Ishikawa (cell line): ENCODE results near the gene RHOJ.

Experiments used
- CEBPB ChIP-seq: IDR thresholded peaks from 2 replicates; pipeline ENCODE4 v1.6.1; 2012
- CREB1 ChIP-seq: IDR thresholded peaks from 2 replicates; pipeline ENCODE4 v1.6.1; 2012; ENCODE audit warnings: low read depth
- EGR1 ChIP-seq: IDR thresholded peaks from 2 replicates; pipeline ENCODE4 v1.6.1; 2012
- EP300 ChIP-seq: IDR thresholded peaks from 2 replicates; pipeline ENCODE4 v1.6.1; 2012; ENCODE audit warnings: borderline replicate concordance
- FOXM1 ChIP-seq: IDR thresholded peaks from 2 replicates; pipeline ENCODE4 v1.6.1; 2012; ENCODE audit warnings: low read depth, borderline replicate concordance
- MAX ChIP-seq: IDR thresholded peaks from 2 replicates; pipeline ENCODE4 v1.6.1; 2012
- NFIC ChIP-seq: IDR thresholded peaks from 2 replicates; pipeline ENCODE4 v1.6.1; 2012
- RAD21 ChIP-seq: IDR thresholded peaks from 2 replicates; pipeline ENCODE4 v1.6.1; 2012; ENCODE audit warnings: low read depth
- REST ChIP-seq: IDR thresholded peaks from 2 replicates; pipeline ENCODE4 v1.6.1; 2012; ENCODE audit warnings: low read depth, mild to moderate bottlenecking
- TAF1 ChIP-seq: IDR thresholded peaks from 2 replicates; pipeline ENCODE4 v1.6.1; 2012; ENCODE audit warnings: low read depth, mild to moderate bottlenecking
- TCF12 ChIP-seq: IDR thresholded peaks from 2 replicates; pipeline ENCODE4 v1.6.1; 2012; ENCODE audit warnings: low read depth
- TEAD4 ChIP-seq: IDR thresholded peaks from 2 replicates; pipeline ENCODE4 v1.6.1; 2012
- USF1 ChIP-seq: IDR thresholded peaks from 2 replicates; pipeline ENCODE4 v1.6.1; 2012
- YY1 ChIP-seq: IDR thresholded peaks from 2 replicates; pipeline ENCODE4 v1.6.1; 2012; ENCODE audit warnings: low read depth
- ZBTB7A ChIP-seq: IDR thresholded peaks from 2 replicates; pipeline ENCODE4 v1.6.1; 2012; ENCODE audit warnings: low read depth

Gene RHOJ

GRCh38 chr14:63200035-63200740, 4.1 kb upstream of the RHOJ start:
- TF ChIP-seq TAF1: no peak
- TF ChIP-seq TCF12: no peak
- no peak for TF ChIP-seq NFIC
- TF ChIP-seq TEAD4: no peak
- no peak for TF ChIP-seq CREB1
- no peak for TF ChIP-seq ZBTB7A
- TF ChIP-seq CEBPB: no peak
- TF ChIP-seq EGR1: no peak
- no peak for TF ChIP-seq REST
- TF ChIP-seq MAX: no peak
- TF ChIP-seq RAD21: no peak
- no peak for TF ChIP-seq EP300
- TF ChIP-seq YY1: no peak
- no peak for TF ChIP-seq FOXM1
- TF ChIP-seq USF1: no peak

GRCh38 chr14:63200767-63201166, 3.5 kb upstream of the RHOJ start:
- TF ChIP-seq EGR1 (no peak), USF1 (no peak), YY1 (no peak), EP300 (no peak), TEAD4 (no peak), TCF12 (no peak), RAD21 (no peak), TAF1 (no peak), CEBPB (no peak), FOXM1 (no peak), ZBTB7A (no peak), MAX (no peak), NFIC (no peak), REST (no peak), CREB1 (no peak)

- TF ChIP-seq CREB1 (no peak), MAX (no peak), TAF1 (no peak), RAD21 (no peak), TEAD4 (no peak), YY1 (no peak)
Measured at GRCh38 chr14:63203015-63203414, 1.2 kb upstream of the RHOJ start.

GRCh38 chr14:63203618-63204406, 431 bp upstream of the RHOJ start:
- no peak for TF ChIP-seq REST
- TF ChIP-seq TAF1: no peak
- no peak for TF ChIP-seq CREB1
- TF ChIP-seq FOXM1: no peak
- TF ChIP-seq CEBPB: no peak
- no peak for TF ChIP-seq TEAD4
- TF ChIP-seq ZBTB7A: no peak
- no peak for TF ChIP-seq USF1
- TF ChIP-seq EP300: no peak
- TF ChIP-seq YY1: no peak
- TF ChIP-seq MAX: no peak
- no peak for TF ChIP-seq RAD21
- no peak for TF ChIP-seq TCF12
